GM21423 (cell line): Measurements from ENCODE around the gene ZSCAN1.

ENCODE experiments used
- ATAC-seq: cut with Tn5 transposase; IDR thresholded peaks from one replicate; pipeline ENCODE4 v1.9.1; 2021; ENCODE audit warnings: mild to moderate bottlenecking, moderate library complexity; ENCODE audit not compliant: unreplicated experiment

ZSCAN1 gene

GRCh38 chr19:58038688-58039204 is 4.9 kb downstream of the ZSCAN1 start:
- no peak for ATAC-seq

- no peak for ATAC-seq
These were observed 7.1 kb downstream of the ZSCAN1 start for GRCh38 chr19:58040751-58041525.

GRCh38 chr19:58042495-58043340 is 8.9 kb downstream of the ZSCAN1 start:
- no peak for ATAC-seq

- no peak for ATAC-seq
These were observed 10.6 kb downstream of the ZSCAN1 start for GRCh38 chr19:58044391-58044790.

GRCh38 chr19:58044886-58045285 is 11.1 kb downstream of the ZSCAN1 start:
- no peak for ATAC-seq

GRCh38 chr19:58045411-58046050 is 11.7 kb downstream of the ZSCAN1 start:
- no peak for ATAC-seq

- no peak for ATAC-seq
These were observed 13.0 kb downstream of the ZSCAN1 start for GRCh38 chr19:58046856-58047255.

GRCh38 chr19:58047672-58048071 is 13.8 kb downstream of the ZSCAN1 start:
- ATAC-seq, result no peak

- no peak for ATAC-seq
These were observed 18.4 kb downstream of the ZSCAN1 start for GRCh38 chr19:58052256-58052655.

- ATAC-seq, result no peak
These were observed 19.8 kb downstream of the ZSCAN1 start for GRCh38 chr19:58053480-58054156.

GRCh38 chr19:58054901-58055874 is 21.4 kb downstream of the ZSCAN1 start:
- no peak for ATAC-seq

GRCh38 chr19:58056261-58056660 is 22.4 kb downstream of the ZSCAN1 start:
- no peak for ATAC-seq

- ATAC-seq, result no peak
These were observed 23.0 kb downstream of the ZSCAN1 start for GRCh38 chr19:58056861-58057260.

GRCh38 chr19:58058467-58058866 is 24.6 kb downstream of the ZSCAN1 start:
- no peak for ATAC-seq

- ATAC-seq, result no peak
These were observed 25.3 kb downstream of the ZSCAN1 start, which contains the start of gene ZNF135 for GRCh38 chr19:58059003-58059670. Gene ZNF135, plus strand, starts transcription at chr19:58059282. Its CDS starts 721 bp downstream, at chr19:58060003.

- ATAC-seq, result no peak
These were observed 25.9 kb downstream of the ZSCAN1 start for GRCh38 chr19:58059671-58060078.

- no peak for ATAC-seq
These were observed 26.4 kb downstream of the ZSCAN1 start for GRCh38 chr19:58060231-58060630.

GRCh38 chr19:58063712-58064111 is 29.9 kb downstream of the ZSCAN1 start:
- no peak for ATAC-seq
